K562 (cell line): ENCODE results near the gene PTPN1. TPM values are rescaled to one million over a fixed set of nuclear protein-coding genes. Genes with fewer than 3 reads are reported as not detected.

Source experiments
- BACH1 ChIP-seq: fragments of 200-800 bp; sonication (Bioruptor generic); IDR thresholded peaks from 2 replicates; pipeline ENCODE4 v1.6.1; 2016; ENCODE audit warnings: missing genetic modification characterization, missing compliant biosample characterization
- ETS2 ChIP-seq: IDR thresholded peaks from 2 replicates; pipeline ENCODE4 v1.6.1; 2016; ENCODE audit warnings: borderline replicate concordance, missing genetic modification characterization, mild to moderate bottlenecking, moderate library complexity, missing compliant biosample characterization; ENCODE audit not compliant: poor library complexity, severe bottlenecking
- FOSL1 ChIP-seq: fragments of 200-800 bp; sonication (Bioruptor generic); conservative IDR thresholded peaks from 2 replicates; pipeline ENCODE4 v1.6.1; 2016; ENCODE audit warnings: missing genetic modification characterization, missing compliant biosample characterization
- KDM4B ChIP-seq, 2 experiments: fragments of 450-650 bp in 1 of 2; sonication (generic) in 1 of 2; IDR thresholded peaks; 2 replicates each; pipeline ENCODE4 v1.6.1; 2016 to 2017; ENCODE audit warnings: borderline replicate concordance in 2 of 2, antibody characterized with exemption in 1 of 2, low read depth in 1 of 2, mild to moderate bottlenecking in 1 of 2
- MXD1 ChIP-seq: fragments of 250-450 bp; sonication (Bioruptor Pico); IDR thresholded peaks from 2 replicates; pipeline ENCODE4 v1.8.0; 2021; ENCODE audit warnings: borderline replicate concordance, mild to moderate bottlenecking, moderate library complexity; ENCODE audit not compliant: poor library complexity, severe bottlenecking
- MYNN ChIP-seq, 2 experiments: sonication (generic); formaldehyde crosslinking in 1 of 2; IDR thresholded peaks; 2 replicates each; pipeline versions ENCODE4 v1.5.0 to v1.6.1; 2016 to 2020; ENCODE audit warnings: antibody characterized with exemption in 1 of 2, missing genetic modification reagents in 1 of 2
- NCOA6 ChIP-seq: fragments of 450-650 bp; IDR thresholded peaks from 2 replicates; pipeline ENCODE4 v1.6.1; 2017; ENCODE audit warnings: mild to moderate bottlenecking
- POLR2AphosphoS5 ChIP-seq: IDR thresholded peaks from 2 replicates; pipeline ENCODE4 v1.6.1; 2011; ENCODE audit warnings: mild to moderate bottlenecking, low read depth, low read length, moderate library complexity; ENCODE audit not compliant: control insufficient read depth, insufficient read depth
- RNF2 ChIP-seq: sonication (generic); IDR thresholded peaks from 2 replicates; pipeline ENCODE4 v1.6.1; 2016
- SRSF1 ChIP-seq: fragments of 200-400 bp; formaldehyde crosslinking; IDR thresholded peaks from 2 replicates; pipeline ENCODE4 v1.6.1; 2017; ENCODE audit warnings: mild to moderate bottlenecking, low read depth, low read length, moderate library complexity
- TFAM ChIP-seq: fragments of 250-450 bp; sonication (Bioruptor Pico); conservative IDR thresholded peaks from 2 replicates; pipeline ENCODE4 v1.5.0; 2021; ENCODE audit warnings: mild to moderate bottlenecking, moderate library complexity
- ZBTB17 ChIP-seq: fragments of 450-650 bp; formaldehyde crosslinking; IDR thresholded peaks from 2 replicates; pipeline ENCODE4 v1.4.0; 2020; ENCODE audit warnings: mild to moderate bottlenecking
- polyA plus RNA-seq, 8 experiments: library from polyadenylated mRNA; depleted of rRNA in 4 of 8; stranded (reverse) in 5 of 8; unstranded in 3 of 8; fragments of >200 nt; fragmentation: Nextera tagmentation in 2 of 8; fragmentation: Illumina TruSeq in 1 of 8; extraction: Ambion mirVana in 2 of 8; extraction: Trizol in 1 of 8; gene quantifications; 2 replicates each; pipeline versions ENCODE4 v1.2.1 to v1.2.3, GENCODE V29; 2011 to 2014; ENCODE audit warnings: inconsistent platforms in 1 of 8, missing spikeins in 1 of 8
- total RNA-seq, 7 experiments: library from RNA; depleted of rRNA in 6 of 7; stranded (reverse); fragments of >200 nt in 6 of 7; fragmentation: Illumina TruSeq in 2 of 7; extraction: Trizol in 2 of 7; gene quantifications; 2 replicates each; pipeline versions ENCODE4 v1.2.1 to v1.2.3, GENCODE V29; 2011 to 2021; ENCODE audit warnings: low replicate concordance in 1 of 7
- TF ChIP-seq, protein P1 (sequence below): fragments of 250-450 bp; sonication (Bioruptor Pico); IDR thresholded peaks from 2 replicates; pipeline ENCODE4 v1.5.0; 2022; ENCODE audit warnings: mild to moderate bottlenecking
- TF ChIP-seq, protein P2 (sequence below): fragments of 450-650 bp; IDR thresholded peaks from 2 replicates; pipeline ENCODE4 v1.6.1; 2016; ENCODE audit warnings: missing biosample characterization, missing genetic modification characterization
- TF ChIP-seq, protein P3 (sequence below): fragments of 450-650 bp; formaldehyde crosslinking; IDR thresholded peaks from 2 replicates; pipeline ENCODE4 v1.4.0; 2020; ENCODE audit warnings: mild to moderate bottlenecking, moderate library complexity
- TF ChIP-seq, protein P4 (sequence below): fragments of 250-450 bp; sonication (Bioruptor Pico); IDR thresholded peaks from 2 replicates; pipeline ENCODE4 v1.5.0; 2021; ENCODE audit warnings: mild to moderate bottlenecking, borderline replicate concordance

Gene PTPN1
- total and polyA plus RNA-seq, 9 of the 15 experiments (the other 6 are each of a cell fraction or from before 2014, with no cell fraction given): 11.0 to 85.3 (median 54.0) TPM

DNA sequence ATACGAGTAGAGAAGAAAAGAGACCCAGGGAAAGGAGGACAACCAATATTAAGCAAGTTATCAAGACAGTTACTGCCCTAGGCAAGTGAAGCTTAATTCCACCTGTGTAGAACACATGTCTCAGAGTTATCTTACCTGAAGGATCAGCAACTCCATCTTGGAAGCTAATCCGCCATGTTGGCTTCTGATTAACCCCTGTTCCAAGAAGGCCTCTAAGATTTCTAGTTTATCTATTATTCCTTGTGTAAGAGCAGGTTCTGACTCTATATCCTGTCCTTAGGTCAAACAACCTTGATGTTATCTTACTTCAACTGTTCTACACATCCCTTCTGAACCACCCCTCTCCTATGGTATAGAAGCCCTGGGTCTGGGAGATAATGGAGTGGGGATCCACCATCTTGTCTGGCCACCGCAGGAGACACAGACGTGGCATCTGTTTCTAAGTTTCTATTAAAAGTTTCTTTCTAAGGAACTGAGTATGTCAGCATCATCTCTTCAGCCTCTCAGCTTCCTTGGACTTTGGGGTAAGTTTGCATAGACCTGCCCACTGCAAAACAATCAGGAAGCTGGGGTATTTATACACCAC, 27.7 kb upstream of the PTPN1 start (continued):
- TF ChIP-seq, protein P1, sequence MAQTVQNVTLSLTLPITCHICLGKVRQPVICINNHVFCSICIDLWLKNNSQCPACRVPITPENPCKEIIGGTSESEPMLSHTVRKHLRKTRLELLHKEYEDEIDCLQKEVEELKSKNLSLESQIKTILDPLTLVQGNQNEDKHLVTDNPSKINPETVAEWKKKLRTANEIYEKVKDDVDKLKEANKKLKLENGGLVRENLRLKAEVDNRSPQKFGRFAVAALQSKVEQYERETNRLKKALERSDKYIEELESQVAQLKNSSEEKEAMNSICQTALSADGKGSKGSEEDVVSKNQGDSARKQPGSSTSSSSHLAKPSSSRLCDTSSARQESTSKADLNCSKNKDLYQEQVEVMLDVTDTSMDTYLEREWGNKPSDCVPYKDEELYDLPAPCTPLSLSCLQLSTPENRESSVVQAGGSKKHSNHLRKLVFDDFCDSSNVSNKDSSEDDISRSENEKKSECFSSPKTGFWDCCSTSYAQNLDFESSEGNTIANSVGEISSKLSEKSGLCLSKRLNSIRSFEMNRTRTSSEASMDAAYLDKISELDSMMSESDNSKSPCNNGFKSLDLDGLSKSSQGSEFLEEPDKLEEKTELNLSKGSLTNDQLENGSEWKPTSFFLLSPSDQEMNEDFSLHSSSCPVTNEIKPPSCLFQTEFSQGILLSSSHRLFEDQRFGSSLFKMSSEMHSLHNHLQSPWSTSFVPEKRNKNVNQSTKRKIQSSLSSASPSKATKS (CRISPR knock-in tag): no peak
- TF ChIP-seq, protein P2, sequence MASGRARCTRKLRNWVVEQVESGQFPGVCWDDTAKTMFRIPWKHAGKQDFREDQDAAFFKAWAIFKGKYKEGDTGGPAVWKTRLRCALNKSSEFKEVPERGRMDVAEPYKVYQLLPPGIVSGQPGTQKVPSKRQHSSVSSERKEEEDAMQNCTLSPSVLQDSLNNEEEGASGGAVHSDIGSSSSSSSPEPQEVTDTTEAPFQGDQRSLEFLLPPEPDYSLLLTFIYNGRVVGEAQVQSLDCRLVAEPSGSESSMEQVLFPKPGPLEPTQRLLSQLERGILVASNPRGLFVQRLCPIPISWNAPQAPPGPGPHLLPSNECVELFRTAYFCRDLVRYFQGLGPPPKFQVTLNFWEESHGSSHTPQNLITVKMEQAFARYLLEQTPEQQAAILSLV (tag): peak; percentile 23; the same call in 1 of the 2 replicates
- TF ChIP-seq KDM4B (IDR thresholded peaks at IDR 0.05; ENCODE audit: borderline replicate concordance in 2 of 2, low read depth in 1 of 2) (no peak), RNF2 (peak; percentile 43; the same call in 1 of the 2 replicates), ETS2 (tag) (no peak), ZBTB17 (CRISPR knock-in tag) (peak; percentile 80; the same call in 1 of the 2 replicates), FOSL1 (tag) (peak; percentile 62), TFAM (CRISPR knock-in tag) (no peak), BACH1 (tag) (peak; percentile 77; the same call in 1 of the 2 replicates), MYNN (IDR thresholded peaks at IDR 0.05) (peak; percentile 29; the same call in 1 of the 2 replicates), MYNN (CRISPR knock-in tag; IDR thresholded peaks at IDR 0.05) (no peak), NCOA6 (no peak), POLR2AphosphoS5 (peak; percentile 69; the same call in 1 of the 2 replicates), SRSF1 (no peak), MXD1 (CRISPR knock-in tag) (no peak)
- TF ChIP-seq, protein P3, sequence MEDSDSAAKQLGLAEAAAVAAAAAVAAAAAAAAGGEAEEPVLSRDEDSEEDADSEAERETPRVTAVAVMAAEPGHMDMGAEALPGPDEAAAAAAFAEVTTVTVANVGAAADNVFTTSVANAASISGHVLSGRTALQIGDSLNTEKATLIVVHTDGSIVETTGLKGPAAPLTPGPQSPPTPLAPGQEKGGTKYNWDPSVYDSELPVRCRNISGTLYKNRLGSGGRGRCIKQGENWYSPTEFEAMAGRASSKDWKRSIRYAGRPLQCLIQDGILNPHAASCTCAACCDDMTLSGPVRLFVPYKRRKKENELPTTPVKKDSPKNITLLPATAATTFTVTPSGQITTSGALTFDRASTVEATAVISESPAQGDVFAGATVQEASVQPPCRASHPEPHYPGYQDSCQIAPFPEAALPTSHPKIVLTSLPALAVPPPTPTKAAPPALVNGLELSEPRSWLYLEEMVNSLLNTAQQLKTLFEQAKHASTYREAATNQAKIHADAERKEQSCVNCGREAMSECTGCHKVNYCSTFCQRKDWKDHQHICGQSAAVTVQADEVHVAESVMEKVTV: no peak
- TF ChIP-seq, protein P4, sequence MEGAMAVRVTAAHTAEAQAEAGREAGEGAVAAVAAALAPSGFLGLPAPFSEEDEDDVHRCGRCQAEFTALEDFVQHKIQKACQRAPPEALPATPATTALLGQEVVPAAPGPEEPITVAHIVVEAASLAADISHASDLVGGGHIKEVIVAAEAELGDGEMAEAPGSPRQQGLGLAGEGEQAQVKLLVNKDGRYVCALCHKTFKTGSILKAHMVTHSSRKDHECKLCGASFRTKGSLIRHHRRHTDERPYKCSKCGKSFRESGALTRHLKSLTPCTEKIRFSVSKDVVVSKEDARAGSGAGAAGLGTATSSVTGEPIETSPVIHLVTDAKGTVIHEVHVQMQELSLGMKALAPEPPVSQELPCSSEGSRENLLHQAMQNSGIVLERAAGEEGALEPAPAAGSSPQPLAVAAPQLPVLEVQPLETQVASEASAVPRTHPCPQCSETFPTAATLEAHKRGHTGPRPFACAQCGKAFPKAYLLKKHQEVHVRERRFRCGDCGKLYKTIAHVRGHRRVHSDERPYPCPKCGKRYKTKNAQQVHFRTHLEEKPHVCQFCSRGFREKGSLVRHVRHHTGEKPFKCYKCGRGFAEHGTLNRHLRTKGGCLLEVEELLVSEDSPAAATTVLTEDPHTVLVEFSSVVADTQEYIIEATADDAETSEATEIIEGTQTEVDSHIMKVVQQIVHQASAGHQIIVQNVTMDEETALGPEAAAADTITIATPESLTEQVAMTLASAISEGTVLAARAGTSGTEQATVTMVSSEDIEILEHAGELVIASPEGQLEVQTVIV (CRISPR knock-in tag): no peak
